ENCODE results near the gene SPATA25.
"Not testable (repeated sequence)": the region's sequence is repeated elsewhere in the genome, so short reads cannot be mapped to it uniquely, and the experiment has no call there.

The SPATA25 gene

GRCh38 chr20:45904583-45905504, 17.4 kb upstream of the SPATA25 start:
- TF ChIP-seq, protein P1, sequence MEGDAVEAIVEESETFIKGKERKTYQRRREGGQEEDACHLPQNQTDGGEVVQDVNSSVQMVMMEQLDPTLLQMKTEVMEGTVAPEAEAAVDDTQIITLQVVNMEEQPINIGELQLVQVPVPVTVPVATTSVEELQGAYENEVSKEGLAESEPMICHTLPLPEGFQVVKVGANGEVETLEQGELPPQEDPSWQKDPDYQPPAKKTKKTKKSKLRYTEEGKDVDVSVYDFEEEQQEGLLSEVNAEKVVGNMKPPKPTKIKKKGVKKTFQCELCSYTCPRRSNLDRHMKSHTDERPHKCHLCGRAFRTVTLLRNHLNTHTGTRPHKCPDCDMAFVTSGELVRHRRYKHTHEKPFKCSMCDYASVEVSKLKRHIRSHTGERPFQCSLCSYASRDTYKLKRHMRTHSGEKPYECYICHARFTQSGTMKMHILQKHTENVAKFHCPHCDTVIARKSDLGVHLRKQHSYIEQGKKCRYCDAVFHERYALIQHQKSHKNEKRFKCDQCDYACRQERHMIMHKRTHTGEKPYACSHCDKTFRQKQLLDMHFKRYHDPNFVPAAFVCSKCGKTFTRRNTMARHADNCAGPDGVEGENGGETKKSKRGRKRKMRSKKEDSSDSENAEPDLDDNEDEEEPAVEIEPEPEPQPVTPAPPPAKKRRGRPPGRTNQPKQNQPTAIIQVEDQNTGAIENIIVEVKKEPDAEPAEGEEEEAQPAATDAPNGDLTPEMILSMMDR (IDR thresholded peaks at IDR 0.05; ENCODE audit: low read depth, low read length), result no peak
- no peak overlapping the region for H3K4me3 ChIP-seq (ENCODE audit: low read depth, low read length)

- H3K4me3 ChIP-seq (ENCODE audit: low read depth, low read length), result no peak overlapping the region
- TF ChIP-seq, protein P1 (IDR thresholded peaks at IDR 0.05; ENCODE audit: low read depth, low read length), result no peak
These were observed 14.8 kb upstream of the SPATA25 start for GRCh38 chr20:45902199-45902701.

DNA sequence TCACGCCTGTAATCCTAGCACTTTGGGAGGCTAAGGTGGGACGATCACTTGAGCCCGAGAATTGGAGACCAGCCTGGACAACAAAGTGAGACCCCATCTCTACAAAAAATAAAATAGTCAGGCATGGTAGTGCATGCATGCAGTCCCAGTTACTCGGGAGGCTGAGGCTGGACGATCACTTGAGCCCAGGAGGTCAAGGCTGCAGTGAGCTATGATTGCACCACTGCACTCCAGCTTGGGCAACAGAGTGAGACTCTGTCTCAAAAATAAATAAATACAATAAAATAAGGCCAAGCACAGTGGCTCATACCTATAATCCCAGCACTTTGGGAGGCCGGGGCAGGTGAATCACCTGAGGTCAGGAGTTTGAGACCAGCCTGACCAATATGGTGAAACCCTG, 13.9 kb upstream of the SPATA25 start:
- H3K4me3 ChIP-seq (ENCODE audit: low read depth, low read length), result not testable (repeated sequence)

GRCh38 chr20:45899046-45899835, 11.8 kb upstream of the SPATA25 start:
- TF ChIP-seq, protein P1 (IDR thresholded peaks at IDR 0.05; ENCODE audit: low read depth, low read length), result no peak

DNA sequence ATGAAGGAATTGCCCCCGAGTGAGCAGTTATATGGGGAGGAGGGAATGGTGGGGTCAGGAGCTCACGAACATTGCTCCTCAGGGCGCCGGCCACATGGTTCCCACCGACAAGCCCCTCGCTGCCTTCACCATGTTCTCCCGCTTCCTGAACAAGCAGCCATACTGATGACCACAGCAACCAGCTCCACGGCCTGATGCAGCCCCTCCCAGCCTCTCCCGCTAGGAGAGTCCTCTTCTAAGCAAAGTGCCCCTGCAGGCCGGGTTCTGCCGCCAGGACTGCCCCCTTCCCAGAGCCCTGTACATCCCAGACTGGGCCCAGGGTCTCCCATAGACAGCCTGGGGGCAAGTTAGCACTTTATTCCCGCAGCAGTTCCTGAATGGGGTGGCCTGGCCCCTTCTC, 10.9 kb upstream of the SPATA25 start:
- no peak overlapping the region for H3K4me3 ChIP-seq (ENCODE audit: low read depth, low read length)
- TF ChIP-seq, protein P1 (IDR thresholded peaks at IDR 0.05; ENCODE audit: low read depth, low read length), result no peak

More at GRCh38 chr20:45899046-45899835, 11.8 kb upstream of the SPATA25 start:
- no peak overlapping the region for H3K4me3 ChIP-seq (ENCODE audit: low read depth, low read length)

DNA sequence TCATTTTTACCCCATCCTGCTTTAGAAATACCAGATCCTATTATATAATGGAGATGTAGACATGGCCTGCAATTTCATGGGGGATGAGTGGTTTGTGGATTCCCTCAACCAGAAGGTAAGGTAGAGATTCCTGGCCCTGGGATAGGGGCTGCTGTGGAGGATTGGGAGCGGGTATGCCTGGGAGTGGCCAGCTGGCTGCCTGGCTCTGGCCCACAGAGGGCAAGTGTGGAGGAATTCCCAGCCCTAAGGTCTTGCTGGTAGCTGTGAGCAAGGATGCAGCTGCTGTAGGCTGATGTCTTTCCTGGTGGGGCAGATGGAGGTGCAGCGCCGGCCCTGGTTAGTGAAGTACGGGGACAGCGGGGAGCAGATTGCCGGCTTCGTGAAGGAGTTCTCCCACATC, 10.3 kb upstream of the SPATA25 start:
- TF ChIP-seq, protein P1 (IDR thresholded peaks at IDR 0.05; ENCODE audit: low read depth, low read length), result no peak
- no peak overlapping the region for H3K4me3 ChIP-seq (ENCODE audit: low read depth, low read length)

DNA sequence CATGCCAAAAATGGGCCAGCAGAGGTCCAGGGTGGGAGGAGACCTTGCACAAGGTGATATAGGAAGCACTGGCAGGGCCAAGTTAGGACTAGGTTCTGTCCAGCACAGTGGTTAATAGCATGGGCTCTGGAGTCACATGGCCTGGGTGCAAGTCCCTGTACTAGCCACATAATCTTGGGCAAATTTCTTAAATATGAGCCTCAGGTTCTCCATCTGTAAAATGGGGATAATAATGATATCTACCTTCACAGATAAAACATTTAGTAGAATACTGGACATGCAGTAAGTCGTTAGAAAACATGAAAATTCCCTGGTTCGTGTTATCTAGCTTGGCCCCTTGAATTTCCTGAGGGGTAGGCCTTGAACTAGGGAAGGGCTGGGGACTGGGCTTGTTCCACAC, 9.9 kb upstream of the SPATA25 start:
- H3K4me3 ChIP-seq (ENCODE audit: low read depth, low read length), result no peak overlapping the region
- TF ChIP-seq, protein P1 (IDR thresholded peaks at IDR 0.05; ENCODE audit: low read depth, low read length), result no peak
